HG03521 (cell line): Measurements from ENCODE around the gene ZNF396.

ENCODE experiments used
- ATAC-seq: cut with Tn5 transposase; IDR thresholded peaks from one replicate; pipeline ENCODE4 v1.9.1; 2021; ENCODE audit warnings: mild to moderate bottlenecking, moderate library complexity; ENCODE audit not compliant: unreplicated experiment

Gene ZNF396

GRCh38 chr18:35386600-35387100 lies 9.5 kb upstream of the ZNF396 start:
- ATAC-seq, result peak; percentile 80

GRCh38 chr18:35383136-35383535 lies 6.0 kb upstream of the ZNF396 start:
- ATAC-seq, result no peak

GRCh38 chr18:35379421-35379820 lies 2.3 kb upstream of the ZNF396 start:
- ATAC-seq, result no peak

- ATAC-seq, result no peak
Observed at GRCh38 chr18:35378574-35378896, 1.4 kb upstream of the ZNF396 start.

GRCh38 chr18:35377875-35378573 lies 887 bp upstream of the ZNF396 start:
- ATAC-seq, result no peak

- ATAC-seq, result peak; percentile 52
Observed at GRCh38 chr18:35376393-35376741, 770 bp downstream of the ZNF396 start.

- no peak for ATAC-seq
Observed at GRCh38 chr18:35374708-35375107, 2.4 kb downstream of the ZNF396 start.

GRCh38 chr18:35371412-35372195 lies 5.5 kb downstream of the ZNF396 start:
- no peak for ATAC-seq

GRCh38 chr18:35369126-35369525 lies 8.0 kb downstream of the ZNF396 start:
- ATAC-seq, result no peak

GRCh38 chr18:35368595-35368994 lies 8.5 kb downstream of the ZNF396 start:
- ATAC-seq, result no peak

- no peak for ATAC-seq
Observed at GRCh38 chr18:35362531-35362930, 14.6 kb downstream of the ZNF396 start.

GRCh38 chr18:35361570-35362321 lies 15.4 kb downstream of the ZNF396 start:
- no peak for ATAC-seq

- peak; percentile 100 for ATAC-seq
Observed at GRCh38 chr18:35355140-35355618, 22.0 kb downstream of the ZNF396 start.

- ATAC-seq, result no peak
Observed at GRCh38 chr18:35352778-35353177, 24.4 kb downstream of the ZNF396 start.

GRCh38 chr18:35352283-35352682 lies 24.9 kb downstream of the ZNF396 start:
- ATAC-seq, result no peak

- no peak for ATAC-seq
Observed at GRCh38 chr18:35348001-35348400, 29.1 kb downstream of the ZNF396 start.

GRCh38 chr18:35345950-35346349 lies 31.2 kb downstream of the ZNF396 start:
- no peak for ATAC-seq

- ATAC-seq, result no peak
Observed at GRCh38 chr18:35345460-35345921, 31.6 kb downstream of the ZNF396 start.

- ATAC-seq, result no peak
Observed at GRCh38 chr18:35344736-35345459, 32.2 kb downstream of the ZNF396 start.

GRCh38 chr18:35343936-35344735 lies 33.0 kb downstream of the ZNF396 start, which contains the start of gene ZNF24:
Gene ZNF24, minus strand, starts transcription at chr18:35344420. Its CDS starts 3,770 bp downstream, at chr18:35340650.
- peak; percentile 91 for ATAC-seq
